NB4 (cell line): ENCODE measurements around the gene SMU1.
A peak's percentile ranks its signal among the peaks of the same experiment; 100 is the strongest.
"Not testable (repeated sequence)": the region's sequence is repeated elsewhere in the genome, so short reads cannot be mapped to it uniquely, and the experiment has no call there.

Source experiments
- DNase-seq: peaks from one replicate; pipeline ENCODE4 v3.0.0; 2010; ENCODE audit warnings: low read depth
- H3K4me3 ChIP-seq: one replicate; pipeline ENCODE4 v1.5.1; 2011; ENCODE audit warnings: mild to moderate bottlenecking, low read depth, low read length, moderate library complexity
- CTCF ChIP-seq: IDR thresholded peaks from one replicate; pipeline ENCODE4 v1.5.1; 2012; ENCODE audit warnings: low read depth, low read length
- MAX ChIP-seq: IDR thresholded peaks from 2 replicates; pipeline ENCODE4 v1.6.1; 2011; ENCODE audit warnings: low read depth, low read length
- MYC ChIP-seq: IDR thresholded peaks from 2 replicates; pipeline ENCODE4 v1.6.1; 2011; ENCODE audit warnings: low read depth, low read length
- POLR2A ChIP-seq: IDR thresholded peaks from 2 replicates; pipeline ENCODE4 v1.6.1; 2011; ENCODE audit warnings: mild to moderate bottlenecking; ENCODE audit not compliant: insufficient read length; ENCODE audit errors: extremely low read depth

The SMU1 gene

DNA sequence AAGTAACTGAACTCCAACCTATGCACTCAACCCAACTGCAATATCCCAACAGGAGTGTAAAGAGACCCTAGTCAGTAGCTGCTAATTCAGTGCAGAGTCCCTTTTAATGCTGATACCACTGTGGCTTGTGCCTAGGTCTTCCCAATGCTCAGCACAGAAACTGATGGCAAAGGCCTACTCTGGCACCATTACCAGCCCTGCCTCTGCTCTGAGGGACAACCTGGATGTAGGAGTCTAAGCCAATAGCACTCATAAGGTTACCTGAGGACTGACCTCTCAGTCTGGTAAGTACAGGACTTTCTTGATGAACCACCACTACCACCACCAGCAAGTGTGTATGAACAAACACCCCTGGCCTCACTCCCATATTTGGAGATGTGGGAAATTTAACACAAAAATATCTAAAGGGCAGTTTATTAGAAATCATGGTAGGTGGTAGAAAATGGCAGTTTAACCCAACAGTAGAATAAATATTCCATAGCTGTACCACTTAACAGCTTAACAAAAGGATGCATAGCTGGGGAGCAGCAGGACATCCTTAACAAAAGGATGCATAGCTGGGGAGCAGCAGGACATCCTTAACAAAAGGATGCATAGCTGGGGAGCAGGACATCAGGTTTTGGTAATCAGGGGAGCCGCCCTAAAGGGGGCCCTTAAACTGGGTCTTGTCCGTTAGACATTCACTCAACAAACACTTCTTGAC lies 62.4 kb downstream of the SMU1 start:
- no peak for DNase-seq
- TF ChIP-seq CTCF (no peak), MAX (no peak), POLR2A (no peak), MYC (no peak)
- H3K4me3 ChIP-seq = no peak overlapping the region

DNA sequence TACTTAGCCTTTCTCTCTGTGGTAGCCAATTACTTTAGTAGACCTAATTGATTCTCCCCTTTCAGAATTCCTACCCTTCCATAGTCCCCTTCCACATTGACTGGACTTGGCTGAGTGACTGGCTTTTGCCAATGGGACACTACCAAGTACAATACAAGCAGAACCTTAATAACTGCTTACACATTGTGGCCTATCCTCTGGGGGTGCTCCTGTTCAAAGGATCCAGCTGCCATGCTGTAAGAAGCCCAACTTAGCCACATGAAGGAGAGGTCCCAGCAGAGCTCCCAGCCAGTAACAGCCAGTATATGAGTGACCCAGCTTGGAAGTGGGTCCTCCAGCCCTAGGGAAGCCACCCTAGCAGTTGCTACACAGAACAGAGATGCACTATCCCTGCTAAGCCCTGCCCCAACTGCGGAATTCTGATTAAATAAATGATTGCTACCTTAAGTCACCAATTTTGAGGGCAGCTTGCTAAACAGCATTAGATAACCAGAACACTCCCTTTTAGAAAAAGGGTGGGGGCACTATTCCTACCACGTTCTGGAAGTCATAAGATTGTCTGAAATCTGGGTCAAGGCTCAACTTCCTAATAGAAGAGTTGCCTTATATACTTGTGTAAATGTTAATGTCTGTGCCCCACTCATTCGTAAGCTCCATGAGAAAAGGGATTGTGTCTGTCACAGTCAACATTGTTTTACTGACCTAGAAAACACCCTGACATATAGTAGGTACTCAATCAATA lies 64.0 kb downstream of the SMU1 start:
- H3K4me3 ChIP-seq = no peak overlapping the region
- peak; percentile 33 for DNase-seq
- TF ChIP-seq MAX (no peak), POLR2A (no peak), CTCF (no peak), MYC (no peak)

GRCh38 chr9:33011831-33012230 lies 64.6 kb downstream of the SMU1 start:
- no peak overlapping the region for H3K4me3 ChIP-seq
- no peak for DNase-seq
- TF ChIP-seq POLR2A = no peak
- no peak for TF ChIP-seq CTCF
- no peak for TF ChIP-seq MAX
- TF ChIP-seq MYC = no peak

DNA sequence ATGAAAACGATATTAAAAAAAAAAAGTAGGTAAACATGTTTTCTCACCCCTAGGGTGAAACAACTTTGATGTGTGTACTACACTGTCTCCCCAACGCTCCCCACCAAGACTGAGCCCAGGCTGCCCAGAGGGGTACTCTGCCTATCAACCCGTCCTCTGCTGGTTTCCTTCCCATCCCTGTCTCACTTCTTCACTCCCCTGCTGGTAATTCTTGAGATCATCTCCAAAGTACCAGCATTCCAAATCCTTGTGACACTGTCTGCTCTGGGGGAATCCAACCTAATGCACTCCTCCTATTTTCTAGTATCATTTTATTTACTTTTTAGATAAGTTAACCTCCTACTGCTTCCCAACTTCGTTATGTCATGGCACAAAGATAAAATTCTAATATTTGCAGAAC lies 68.7 kb downstream of the SMU1 start:
- no peak overlapping the region for H3K4me3 ChIP-seq
- no peak for TF ChIP-seq CTCF
- no peak for TF ChIP-seq MAX
- no peak for TF ChIP-seq MYC
- TF ChIP-seq POLR2A = no peak
- DNase-seq = no peak

GRCh38 chr9:33005335-33005734 lies 71.1 kb downstream of the SMU1 start:
- H3K4me3 ChIP-seq, DNase-seq: not testable (repeated sequence)

DNA sequence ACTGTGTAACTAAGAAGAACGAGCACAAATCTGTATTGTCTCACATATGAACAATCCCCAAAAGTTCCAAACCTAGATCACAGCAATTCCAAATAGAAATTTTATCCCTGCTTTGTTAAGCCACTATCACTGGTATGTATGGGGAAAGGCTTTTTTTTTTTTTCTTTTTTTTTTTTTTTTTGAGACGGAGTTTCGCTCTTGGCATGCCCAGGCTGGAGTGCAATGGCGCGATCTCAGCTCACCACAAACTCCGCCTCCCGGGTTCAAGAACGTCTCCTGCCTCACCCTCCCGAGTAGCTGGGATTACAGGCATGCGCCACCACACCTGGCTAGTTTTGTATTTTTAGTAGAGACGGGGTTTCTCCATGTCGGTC lies 75.8 kb downstream of the SMU1 start:
- H3K4me3 ChIP-seq = peak overlapping the region; percentile 94
- peak; percentile 52 for DNase-seq

DNA sequence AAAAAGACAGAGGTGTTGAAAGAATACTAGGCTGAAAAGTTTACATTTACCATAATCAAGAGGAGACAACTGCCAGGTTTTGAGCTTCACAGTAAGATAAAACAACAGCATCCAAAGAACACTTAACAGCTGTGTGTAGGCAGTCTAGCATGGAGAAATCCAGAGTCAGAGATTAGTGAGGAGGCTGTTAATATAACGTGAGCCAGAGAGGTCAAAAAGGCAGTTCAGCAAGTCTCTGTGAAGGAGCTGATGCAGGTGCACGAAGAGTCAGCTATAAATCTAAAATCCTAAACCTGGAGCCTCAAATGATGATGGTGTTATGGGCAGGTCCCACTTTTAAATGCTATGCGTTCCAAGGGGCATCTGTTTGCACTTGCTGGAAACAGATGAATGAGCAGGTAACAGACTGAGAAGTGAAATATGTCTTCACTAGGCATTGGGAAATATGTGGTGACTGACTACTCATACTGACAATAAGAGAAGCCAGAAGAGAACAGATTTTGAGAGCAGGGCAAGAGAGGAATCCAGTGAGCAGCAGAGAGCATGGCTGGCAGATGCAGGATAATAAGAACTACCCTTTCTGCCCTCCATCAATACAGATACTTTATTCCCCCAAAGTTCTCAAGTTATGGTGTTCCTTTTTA lies 83.8 kb downstream of the SMU1 start:
- no peak overlapping the region for H3K4me3 ChIP-seq
- peak; percentile 36 for DNase-seq
- no peak for TF ChIP-seq CTCF
- no peak for TF ChIP-seq MYC
- no peak for TF ChIP-seq MAX
- TF ChIP-seq POLR2A = no peak
